ENCODE data around the gene GID8. TPM values are rescaled to one million over a fixed set of nuclear protein-coding genes. Genes with fewer than 3 reads are reported as not detected.

Gene GID8
- total RNA-seq, 1 experiment from 2014 or later: 35.6 TPM

DNA sequence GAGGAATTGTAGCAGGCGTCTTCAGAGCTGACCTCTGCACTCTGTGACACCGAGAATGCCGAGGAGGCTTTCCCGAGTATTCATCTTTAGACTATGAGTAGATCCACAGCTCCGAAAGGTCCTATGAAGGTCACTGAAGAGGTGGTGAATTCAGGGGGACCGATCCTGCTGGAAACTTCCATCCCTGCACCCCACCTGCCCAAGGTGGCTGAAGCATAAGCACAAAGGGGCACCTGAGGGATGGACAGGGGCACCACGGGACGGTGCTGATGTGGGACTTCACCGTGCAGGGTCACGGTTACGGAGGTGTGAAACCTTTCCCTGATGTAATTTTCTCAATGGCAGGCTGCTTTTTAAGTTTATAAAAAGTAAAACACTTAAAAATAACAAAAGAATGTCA is 36.1 kb upstream of the GID8 start:
- intact Hi-C loops (cut with micrococcal nuclease): no loop called here
- Histone ChIP-seq H3K27ac (ENCODE audit: low read depth, low read length) (no peak overlapping the region), H4K20me1 (ENCODE audit: insufficient read depth) (no peaks in the 10 kb centered on the region; the same call in 1 of the 2 replicates), H3K4me2 (ENCODE audit: low read length) (no peak overlapping the region), H3K27me3 (ENCODE audit: insufficient read depth, low read length) (no peaks in the 10 kb centered on the region), H3K9ac (ENCODE audit: low read length) (no peak overlapping the region), H2AFZ (ENCODE audit: low read depth, low read length, poor library complexity, severe bottlenecking) (no peak overlapping the region), H3K4me1 (ENCODE audit: control insufficient read depth in 1 of 2, insufficient read depth in 2 of 2, low read length in 2 of 2) (peaks cover 5 to 19% of the 10 kb centered on the region in 2 experiments; a peak in 3 of 4 replicates), H3K79me2 (ENCODE audit: insufficient read depth, low read length) (peaks cover 19% of the 10 kb centered on the region; the same call in 1 of the 2 replicates), H3K36me3 (ENCODE audit: control insufficient read depth in 1 of 2, insufficient read depth in 2 of 2, low read length in 2 of 2) (peaks cover 49 to 52% of the 10 kb centered on the region in 2 experiments), H3K9me2 (ENCODE audit: insufficient read depth) (no peaks in the 10 kb centered on the region), H3K4me3 (replicated peaks in 1 of 2; ENCODE audit: low read depth in 1 of 2, low read length in 2 of 2) (no peak overlapping the region), H3K9me3 (ENCODE audit: control insufficient read depth in 1 of 2, insufficient read depth in 1 of 2, low read depth in 1 of 2, low read length in 2 of 2) (no peaks in the 10 kb centered on the region)
- ChIA-PET RAD21 (ENCODE audit: low non-redundant PET in 1 of 2, low total read pairs in 2 of 2, uncharacterized antibody in 2 of 2, unreplicated experiment in 2 of 2) (no interaction called here), POLR2A (no interaction called here), CTCF (interaction anchor here (1.0 to 2.0 kb wide), 5 partner anchors 14 to 107 kb away, joined by 3 to 5 read pairs (median 4); no protein-coding TSS in a partner anchor)
- DNase-seq (ENCODE audit: low read depth, low spot score) (no peak), ATAC-seq (no peak)
- TF ChIP-seq EGR1 (IDR thresholded peaks at IDR 0.05; ENCODE audit: low read depth) (no peak), CEBPB (IDR thresholded peaks at IDR 0.05; ENCODE audit: low read depth) (no peak), POLR2AphosphoS5 (IDR thresholded peaks at IDR 0.05; ENCODE audit: low read depth, low read length) (no peak), TCF7L2 (IDR thresholded peaks at IDR 0.05; ENCODE audit: borderline replicate concordance, extremely low read depth, insufficient read depth, insufficient read length) (no peak)
- TF ChIP-seq, protein P1, sequence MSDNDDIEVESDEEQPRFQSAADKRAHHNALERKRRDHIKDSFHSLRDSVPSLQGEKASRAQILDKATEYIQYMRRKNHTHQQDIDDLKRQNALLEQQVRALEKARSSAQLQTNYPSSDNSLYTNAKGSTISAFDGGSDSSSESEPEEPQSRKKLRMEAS (IDR thresholded peaks at IDR 0.05): no peak
- TF ChIP-seq, protein P2, sequence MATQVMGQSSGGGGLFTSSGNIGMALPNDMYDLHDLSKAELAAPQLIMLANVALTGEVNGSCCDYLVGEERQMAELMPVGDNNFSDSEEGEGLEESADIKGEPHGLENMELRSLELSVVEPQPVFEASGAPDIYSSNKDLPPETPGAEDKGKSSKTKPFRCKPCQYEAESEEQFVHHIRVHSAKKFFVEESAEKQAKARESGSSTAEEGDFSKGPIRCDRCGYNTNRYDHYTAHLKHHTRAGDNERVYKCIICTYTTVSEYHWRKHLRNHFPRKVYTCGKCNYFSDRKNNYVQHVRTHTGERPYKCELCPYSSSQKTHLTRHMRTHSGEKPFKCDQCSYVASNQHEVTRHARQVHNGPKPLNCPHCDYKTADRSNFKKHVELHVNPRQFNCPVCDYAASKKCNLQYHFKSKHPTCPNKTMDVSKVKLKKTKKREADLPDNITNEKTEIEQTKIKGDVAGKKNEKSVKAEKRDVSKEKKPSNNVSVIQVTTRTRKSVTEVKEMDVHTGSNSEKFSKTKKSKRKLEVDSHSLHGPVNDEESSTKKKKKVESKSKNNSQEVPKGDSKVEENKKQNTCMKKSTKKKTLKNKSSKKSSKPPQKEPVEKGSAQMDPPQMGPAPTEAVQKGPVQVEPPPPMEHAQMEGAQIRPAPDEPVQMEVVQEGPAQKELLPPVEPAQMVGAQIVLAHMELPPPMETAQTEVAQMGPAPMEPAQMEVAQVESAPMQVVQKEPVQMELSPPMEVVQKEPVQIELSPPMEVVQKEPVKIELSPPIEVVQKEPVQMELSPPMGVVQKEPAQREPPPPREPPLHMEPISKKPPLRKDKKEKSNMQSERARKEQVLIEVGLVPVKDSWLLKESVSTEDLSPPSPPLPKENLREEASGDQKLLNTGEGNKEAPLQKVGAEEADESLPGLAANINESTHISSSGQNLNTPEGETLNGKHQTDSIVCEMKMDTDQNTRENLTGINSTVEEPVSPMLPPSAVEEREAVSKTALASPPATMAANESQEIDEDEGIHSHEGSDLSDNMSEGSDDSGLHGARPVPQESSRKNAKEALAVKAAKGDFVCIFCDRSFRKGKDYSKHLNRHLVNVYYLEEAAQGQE (IDR thresholded peaks at IDR 0.05; ENCODE audit: low read depth): no peak
- BruUV-seq (replicated peaks): no TSS peak
